ENCODE results near the gene MOB1A. TPM values are rescaled to one million over a fixed set of nuclear protein-coding genes. Genes with fewer than 3 reads are reported as not detected.

MOB1A gene
- total and polyA plus RNA-seq, 2 of the 8 experiments (the other 6 are each of a cell fraction or from before 2014, with no cell fraction given): 21.6 to 91.7 TPM

GRCh38 chr2:74128206-74128605 is 50.5 kb downstream of the MOB1A start:
- Histone ChIP-seq H4K5ac (ENCODE audit: insufficient read length, low read depth, low read length) (no peak overlapping the region), H2AFZ (ENCODE audit: low read length) (no peak overlapping the region), H3K4me2 (ENCODE audit: insufficient read depth in 1 of 2, low read depth in 2 of 2, low read length in 2 of 2) (no peak overlapping the region), H3K18ac (ENCODE audit: extremely low read depth, low read length) (no peak overlapping the region), H3K79me2 (ENCODE audit: control insufficient read depth in 1 of 2, insufficient read depth in 2 of 2, low read length in 2 of 2) (no peaks in the 10 kb centered on the region), H4K91ac (replicated peaks; ENCODE audit: insufficient read length, low read length) (no peak overlapping the region), H3K79me1 (ENCODE audit: low read depth, low read length) (no peaks in the 10 kb centered on the region), H3K27ac (ENCODE audit: low read depth, low read length) (no peak overlapping the region), H3K4ac (replicated peaks; ENCODE audit: insufficient read length, low read depth, low read length) (no peak overlapping the region), H2BK120ac (replicated peaks; ENCODE audit: low read depth, low read length) (no peak overlapping the region), H2BK15ac (ENCODE audit: low read length) (no peak overlapping the region), H3K9ac (replicated peaks in 1 of 4; ENCODE audit: extremely low read depth in 1 of 4, low read depth in 3 of 4, low read length in 3 of 4) (no peak overlapping the region), H4K20me1 (replicated peaks in 1 of 2; ENCODE audit: control insufficient read depth in 1 of 2, insufficient read depth in 2 of 2, low read length in 2 of 2) (no peaks in the 10 kb centered on the region), H2BK12ac (ENCODE audit: low read depth, low read length) (no peak overlapping the region), H2BK5ac (ENCODE audit: low read depth, low read length) (no peak overlapping the region), H3K14ac (ENCODE audit: insufficient read length) (no peak overlapping the region), H3K23ac (ENCODE audit: insufficient read length) (no peak overlapping the region), H2BK20ac (ENCODE audit: low read length) (no peak overlapping the region), H3K4me1 (replicated peaks in 1 of 4; ENCODE audit: control insufficient read depth in 3 of 4, insufficient read depth in 4 of 4, low read length in 3 of 4) (no peaks in the 10 kb centered on the region; a peak in 1 of 7 replicates), H3K23me2 (ENCODE audit: low read depth, low read length) (no peaks in the 10 kb centered on the region), H3K27me3 (replicated peaks in 1 of 4; ENCODE audit: control insufficient read depth in 3 of 4, extremely low read depth in 1 of 4, insufficient read depth in 3 of 4, low read length in 3 of 4) (no peaks in the 10 kb centered on the region), H3K36me3 (ENCODE audit: control insufficient read depth in 2 of 4, insufficient read depth in 4 of 4, low read length in 3 of 4) (no peaks in the 10 kb centered on the region), H3K4me3 (ENCODE audit: extremely low read depth in 1 of 4, insufficient read depth in 2 of 4, low read depth in 3 of 4, low read length in 4 of 4) (no peak overlapping the region), H4K8ac (ENCODE audit: extremely low read depth, insufficient read depth, low read length) (no peak overlapping the region), H3K56ac (replicated peaks; ENCODE audit: insufficient read length, low read depth, low read length) (no peak overlapping the region), H3K9me3 (ENCODE audit: insufficient read depth in 2 of 2, low read depth in 1 of 2, low read length in 1 of 2) (peaks cover 0 to 12% of the 10 kb centered on the region in 2 experiments; a peak in 2 of 4 replicates), H2AK5ac (ENCODE audit: low read depth, low read length) (no peak overlapping the region)
- ChIA-PET POLR2A (ENCODE audit: partially characterized antibody) (interaction anchor here (1.0 kb wide), 1 partner anchor 10 kb away, joined by 3 read pairs; no protein-coding TSS in a partner anchor), CTCF (ENCODE audit: partially characterized antibody) (interaction anchor here (0.6 to 3.8 kb wide), 9 partner anchors 7 to 142 kb away, joined by 3 to 48 read pairs (median 4); partner anchors contain the start of gene BOLA3)
- WGBS, 2 experiments (ENCODE audit: extremely low coverage in 1 of 2, insufficient coverage in 1 of 2, insufficient read length in 1 of 2, insufficient replicate concordance in 2 of 2, low coverage in 1 of 2, low lambda C conversion rate in 2 of 2, missing lambda C conversion rate in 1 of 2): 44% methylated on average over 3 of the region's 3 CpGs; no CpG with 5 or more reads in 1 of the 2 experiments
- FAIRE-seq (no peak), DNase-seq (ENCODE audit: low read depth in 1 of 2, low spot score in 2 of 2) (no peak)
- TF ChIP-seq RAD21 (IDR thresholded peaks at IDR 0.05 in 1 of 2, conservative IDR thresholded peaks at IDR 0.05 in 1 of 2; ENCODE audit: low read depth in 2 of 2, low read length in 2 of 2) (peak; percentile 53 to 58), EZH2 (IDR thresholded peaks at IDR 0.05; ENCODE audit: low read depth, low read length, severe bottlenecking) (no peak), CTCF (IDR thresholded peaks at IDR 0.05; ENCODE audit: control extremely low read depth in 1 of 3, insufficient read depth in 1 of 3, low read depth in 1 of 3, low read length in 3 of 3) (peak in 2 of 3 experiments; percentile 34 to 52; a peak in 3 of 4 replicates)

All from H1 (cell line).